PC-9 (cell line): Measurements from ENCODE around the gene EPHB4.

ENCODE experiments used
- EZH2 ChIP-seq: fragments of 200-600 bp; sonication (generic); IDR thresholded peaks from 2 replicates; pipeline ENCODE4 v1.8.0; 2017; ENCODE audit warnings: antibody characterized with exemption, low read depth
- TF ChIP-seq, protein P1 (sequence below): fragments of 200-600 bp; sonication (generic); conservative IDR thresholded peaks from 2 replicates; pipeline ENCODE4 v1.6.1; 2017; ENCODE audit warnings: mixed run types, antibody characterized with exemption, mild to moderate bottlenecking, moderate library complexity

DNA sequence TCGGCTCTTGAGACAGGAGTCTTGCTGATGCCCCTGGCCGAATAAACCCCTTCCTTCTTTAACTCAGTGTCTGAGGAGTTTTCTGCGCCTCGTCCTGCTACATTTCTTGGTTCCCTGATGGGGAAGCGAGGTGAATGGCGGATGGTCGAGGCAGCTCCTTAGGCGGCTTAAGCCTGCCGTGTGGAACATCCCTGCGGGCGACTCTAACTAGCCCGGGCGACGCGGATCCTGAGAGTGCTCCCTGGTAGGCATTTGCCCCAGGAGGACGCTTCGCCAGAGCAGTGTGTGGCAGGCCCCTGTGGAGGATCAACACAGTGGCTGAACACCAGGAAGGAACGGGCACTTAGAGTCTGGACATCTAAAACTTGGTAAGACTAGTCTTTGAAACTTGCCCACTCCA lies 12.0 kb upstream of the EPHB4 start:
- TF ChIP-seq, protein P1, sequence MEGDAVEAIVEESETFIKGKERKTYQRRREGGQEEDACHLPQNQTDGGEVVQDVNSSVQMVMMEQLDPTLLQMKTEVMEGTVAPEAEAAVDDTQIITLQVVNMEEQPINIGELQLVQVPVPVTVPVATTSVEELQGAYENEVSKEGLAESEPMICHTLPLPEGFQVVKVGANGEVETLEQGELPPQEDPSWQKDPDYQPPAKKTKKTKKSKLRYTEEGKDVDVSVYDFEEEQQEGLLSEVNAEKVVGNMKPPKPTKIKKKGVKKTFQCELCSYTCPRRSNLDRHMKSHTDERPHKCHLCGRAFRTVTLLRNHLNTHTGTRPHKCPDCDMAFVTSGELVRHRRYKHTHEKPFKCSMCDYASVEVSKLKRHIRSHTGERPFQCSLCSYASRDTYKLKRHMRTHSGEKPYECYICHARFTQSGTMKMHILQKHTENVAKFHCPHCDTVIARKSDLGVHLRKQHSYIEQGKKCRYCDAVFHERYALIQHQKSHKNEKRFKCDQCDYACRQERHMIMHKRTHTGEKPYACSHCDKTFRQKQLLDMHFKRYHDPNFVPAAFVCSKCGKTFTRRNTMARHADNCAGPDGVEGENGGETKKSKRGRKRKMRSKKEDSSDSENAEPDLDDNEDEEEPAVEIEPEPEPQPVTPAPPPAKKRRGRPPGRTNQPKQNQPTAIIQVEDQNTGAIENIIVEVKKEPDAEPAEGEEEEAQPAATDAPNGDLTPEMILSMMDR, result no peak
- TF ChIP-seq EZH2, result no peak
